HL-60/S4 treated with retinoic acid at 250 ng/mL for 4 days and 3 days (cell line): ENCODE data around the gene SERPINE2.

Source experiments
- in situ Hi-C: fragments of 300-500 bp; cut with MboI; formaldehyde crosslinking; loops from 2 replicates; pipeline ENCODE4 v1.7.0; 2022; ENCODE audit warnings: low sequenced_read_pairs

Gene SERPINE2, protein sequence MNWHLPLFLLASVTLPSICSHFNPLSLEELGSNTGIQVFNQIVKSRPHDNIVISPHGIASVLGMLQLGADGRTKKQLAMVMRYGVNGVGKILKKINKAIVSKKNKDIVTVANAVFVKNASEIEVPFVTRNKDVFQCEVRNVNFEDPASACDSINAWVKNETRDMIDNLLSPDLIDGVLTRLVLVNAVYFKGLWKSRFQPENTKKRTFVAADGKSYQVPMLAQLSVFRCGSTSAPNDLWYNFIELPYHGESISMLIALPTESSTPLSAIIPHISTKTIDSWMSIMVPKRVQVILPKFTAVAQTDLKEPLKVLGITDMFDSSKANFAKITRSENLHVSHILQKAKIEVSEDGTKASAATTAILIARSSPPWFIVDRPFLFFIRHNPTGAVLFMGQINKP

DNA sequence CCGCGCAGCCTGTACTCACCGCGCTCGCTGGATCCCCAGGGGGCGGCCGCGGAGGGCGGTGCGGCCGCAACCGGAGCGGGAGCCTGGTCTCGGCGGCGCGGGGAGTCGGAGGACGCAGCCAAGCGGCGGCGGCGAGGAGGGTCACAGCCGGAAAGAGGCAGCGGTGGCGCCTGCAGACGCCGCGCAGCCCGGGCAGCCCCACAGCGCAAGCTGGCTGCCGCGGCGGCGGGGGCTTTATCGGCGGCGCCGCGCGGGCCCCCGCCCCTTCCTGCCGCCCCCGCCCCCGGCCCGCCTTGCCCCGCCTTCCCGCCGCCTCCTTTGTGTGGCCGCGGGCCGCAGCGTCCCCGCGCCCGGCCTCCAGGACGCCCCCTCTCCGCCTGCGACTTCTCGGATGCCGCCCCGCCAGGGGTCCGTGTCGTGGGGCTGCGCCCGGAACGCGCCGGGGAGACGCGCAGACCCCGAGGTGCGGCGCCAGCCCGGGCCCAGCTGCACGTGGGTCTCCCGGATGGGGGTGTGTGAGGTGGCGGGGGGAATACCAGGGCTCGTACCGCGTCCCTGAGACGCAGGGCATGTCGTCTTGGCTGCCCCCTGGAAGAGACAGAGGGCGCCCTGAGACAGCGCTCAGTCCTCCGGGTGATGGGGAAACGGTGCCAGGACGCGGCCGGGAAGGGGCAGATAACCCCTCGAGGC lies at the start of gene SERPINE2:
Gene SERPINE2 (minus strand): TSS at position 207 of the 690 bp plus-strand sequence. CDS start 37,386 bp downstream, outside the sequence.
- in situ Hi-C loops, result no loop called here

DNA sequence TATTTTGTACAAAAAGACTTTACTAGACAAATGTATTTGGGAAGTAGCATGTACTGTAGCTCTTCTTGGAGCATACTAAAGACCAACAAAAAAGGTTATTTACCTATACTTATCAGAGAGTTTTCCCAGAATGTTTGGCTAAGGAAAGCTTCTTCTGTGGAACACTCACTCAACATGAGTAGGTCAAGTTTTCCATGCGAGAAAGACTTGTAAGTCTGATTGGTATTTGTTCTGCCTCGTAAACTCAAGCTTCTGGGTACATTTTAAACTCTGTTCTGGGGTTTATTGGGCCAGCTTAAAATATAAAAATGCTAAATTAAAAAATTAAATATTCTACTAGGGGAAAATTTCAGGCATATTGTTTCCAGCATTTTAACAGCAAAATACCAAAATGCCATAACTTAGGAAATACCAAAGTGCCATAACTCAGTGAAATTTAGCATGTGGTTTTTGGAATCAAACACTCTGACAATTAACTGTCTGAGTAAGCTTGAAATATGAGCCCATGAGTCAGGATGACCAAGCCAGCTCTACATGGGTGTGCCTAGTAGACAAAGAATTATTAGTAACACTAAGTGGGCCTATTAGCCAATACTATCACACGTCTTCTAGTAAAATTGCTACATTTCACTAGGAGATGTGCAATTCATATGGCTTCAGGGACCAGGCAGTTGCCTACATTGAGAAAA lies 47.3 kb upstream of the SERPINE2 start:
- in situ Hi-C loops, result no loop called here

DNA sequence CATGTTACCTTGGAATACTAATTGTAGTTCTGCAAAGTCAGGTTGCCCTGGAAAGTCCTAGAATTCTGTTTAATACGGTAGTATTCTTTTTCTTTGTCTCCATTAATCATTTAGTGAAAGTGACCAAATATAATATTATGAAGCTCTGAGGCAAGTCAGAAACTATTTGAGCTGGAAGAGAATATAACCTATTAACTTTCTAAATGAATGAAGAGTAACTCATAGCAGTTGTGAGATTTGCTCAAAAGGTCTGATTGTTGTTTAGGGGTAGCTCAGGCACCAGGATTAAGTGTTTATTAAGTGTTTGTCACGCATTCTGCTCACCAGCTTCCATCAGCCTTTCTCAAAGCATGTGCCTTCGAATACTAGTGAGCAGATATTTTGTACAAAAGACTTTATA lies 46.7 kb upstream of the SERPINE2 start:
- in situ Hi-C loops, result no loop called here

DNA sequence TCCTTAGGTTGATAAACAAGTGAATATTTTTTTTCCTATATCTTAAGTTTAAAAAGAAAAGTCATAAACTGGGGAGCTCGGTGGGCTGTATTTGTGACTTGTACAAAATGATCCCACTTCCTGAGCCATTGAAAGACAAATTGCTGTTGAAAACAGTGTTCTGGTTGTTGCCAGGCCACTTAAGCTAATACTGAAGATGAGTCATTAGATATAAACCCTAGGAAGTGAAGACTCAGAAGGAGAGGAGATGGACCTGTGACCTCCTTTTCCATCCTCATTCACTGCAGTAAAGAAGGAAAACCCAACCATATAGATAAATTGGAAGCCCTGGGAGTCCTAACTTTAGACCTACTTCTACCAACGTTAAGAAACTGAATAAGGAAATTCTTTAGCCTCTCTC lies 46.2 kb upstream of the SERPINE2 start:
- in situ Hi-C loops, result no loop called here

DNA sequence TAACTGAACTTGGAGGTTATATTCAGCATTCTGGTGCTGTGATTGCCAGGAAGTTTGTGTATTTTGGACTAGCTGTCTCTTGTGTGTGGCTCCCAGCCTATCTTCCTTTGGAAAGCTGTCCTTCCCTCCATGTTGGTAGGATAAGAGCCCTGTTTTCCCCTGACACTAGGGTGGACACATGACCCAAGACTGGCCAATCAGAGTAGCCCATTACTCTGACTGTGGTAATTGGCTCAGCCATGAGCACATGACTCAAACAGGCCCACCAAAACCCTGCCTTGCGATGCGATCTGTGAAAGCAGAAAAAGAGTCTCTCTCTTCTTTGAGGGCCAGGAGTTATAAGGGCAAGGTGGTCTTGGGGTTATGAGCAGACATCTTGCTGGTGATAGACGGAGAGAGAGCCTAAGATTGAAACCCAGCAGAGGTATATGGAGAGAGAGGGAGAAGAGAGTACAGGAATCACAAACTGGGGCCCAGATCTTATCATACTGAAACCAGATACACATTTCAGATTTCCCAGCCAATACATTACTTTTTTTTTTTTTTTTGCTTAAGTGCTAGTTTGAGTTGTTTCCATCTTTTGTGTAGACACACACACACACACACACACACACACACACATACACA lies 45.3 kb upstream of the SERPINE2 start:
- in situ Hi-C loops, result no loop called here

DNA sequence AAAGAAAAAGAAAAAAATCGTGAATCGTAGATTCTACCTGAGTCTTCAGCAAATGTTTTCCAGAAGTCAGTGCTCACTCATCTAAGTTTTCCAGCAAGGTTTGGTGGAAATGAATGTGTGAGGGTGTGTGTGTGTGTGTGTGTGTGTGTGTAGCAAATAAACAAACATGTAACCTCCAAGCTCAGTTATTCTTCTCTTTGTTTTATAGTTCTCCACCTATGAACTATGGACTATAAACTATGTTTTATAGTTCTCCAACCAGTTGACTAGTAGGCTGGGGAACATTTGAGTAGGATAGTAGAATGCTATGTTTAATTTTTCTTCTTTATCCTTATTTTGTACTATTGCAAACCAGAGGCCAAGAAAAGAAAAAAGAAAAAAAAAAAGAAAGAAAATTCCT lies 44.6 kb upstream of the SERPINE2 start:
- in situ Hi-C loops, result no loop called here

DNA sequence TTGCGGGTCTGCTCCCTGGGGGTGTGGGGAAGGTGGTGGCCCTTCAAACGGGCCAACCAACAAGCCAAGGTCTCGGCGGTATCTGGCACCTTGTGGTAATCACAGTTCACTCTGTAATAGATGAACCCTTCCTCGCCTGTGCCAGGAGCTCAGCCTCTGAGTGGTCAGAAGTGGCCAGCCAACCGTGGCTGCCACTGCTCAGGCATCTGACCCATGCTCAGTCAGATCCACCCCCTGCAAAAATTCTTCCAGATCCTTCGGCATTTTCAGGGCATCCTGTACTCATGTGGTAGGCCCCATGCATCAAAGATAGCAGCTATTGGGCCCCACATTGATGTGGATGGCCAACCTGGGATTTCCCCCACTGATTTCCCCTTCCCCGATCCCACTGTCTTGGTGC lies 39.6 kb upstream of the SERPINE2 start:
- in situ Hi-C loops, result no loop called here

DNA sequence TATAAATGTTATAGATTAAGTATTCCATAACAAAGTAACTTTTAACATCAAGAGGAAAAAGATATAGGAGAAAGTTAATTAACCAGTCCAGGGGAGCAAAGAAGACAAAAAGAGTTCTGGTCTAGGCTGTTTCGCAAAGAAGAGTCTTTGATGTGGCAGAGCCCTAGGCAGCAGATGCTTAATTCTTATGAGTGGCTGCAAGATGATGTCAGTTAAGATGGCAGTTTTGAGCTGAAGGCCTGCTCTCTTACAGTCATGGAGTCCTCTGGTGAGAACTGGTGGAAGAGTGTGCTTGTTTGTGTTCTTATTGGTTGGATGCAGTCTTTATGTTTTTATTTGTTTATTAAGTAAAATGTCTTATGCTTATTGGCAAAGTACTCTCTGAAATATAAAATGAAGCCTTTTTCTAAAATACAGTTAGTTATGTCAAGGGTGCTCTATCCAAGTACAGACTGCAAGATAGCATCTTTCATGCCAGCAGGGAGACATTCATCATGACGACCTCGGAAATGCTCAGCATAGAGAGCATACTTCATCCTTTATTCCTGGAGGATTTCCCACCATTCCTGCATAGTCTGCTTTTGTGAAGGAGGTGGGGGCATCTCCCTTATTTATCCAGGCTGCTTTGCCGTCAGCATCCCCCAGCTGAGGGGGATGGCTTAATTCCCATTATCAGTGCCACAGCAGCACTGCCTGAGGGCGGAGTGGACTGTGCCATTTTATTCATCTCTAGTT lies 38.9 kb upstream of the SERPINE2 start:
- in situ Hi-C loops, result no loop called here

DNA sequence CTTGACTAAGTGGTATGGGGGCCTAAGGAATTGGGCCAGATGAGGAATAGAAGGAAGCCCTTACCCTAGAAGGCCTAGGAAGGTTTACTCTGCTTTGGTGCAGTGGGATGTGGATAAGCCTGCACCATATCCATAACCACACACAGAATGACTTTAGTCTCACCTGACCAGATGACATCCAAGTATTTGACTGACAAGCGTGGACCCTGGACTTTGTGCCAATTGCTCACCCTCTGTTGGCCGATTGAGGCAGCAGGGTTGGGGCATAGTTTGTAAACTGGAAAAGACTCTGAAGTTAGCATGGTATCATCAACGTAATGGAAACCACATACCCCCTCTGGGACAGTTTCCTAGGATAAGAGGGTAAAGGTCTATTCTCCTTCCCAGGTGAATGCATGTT lies 36.5 kb upstream of the SERPINE2 start:
- in situ Hi-C loops, result no loop called here

DNA sequence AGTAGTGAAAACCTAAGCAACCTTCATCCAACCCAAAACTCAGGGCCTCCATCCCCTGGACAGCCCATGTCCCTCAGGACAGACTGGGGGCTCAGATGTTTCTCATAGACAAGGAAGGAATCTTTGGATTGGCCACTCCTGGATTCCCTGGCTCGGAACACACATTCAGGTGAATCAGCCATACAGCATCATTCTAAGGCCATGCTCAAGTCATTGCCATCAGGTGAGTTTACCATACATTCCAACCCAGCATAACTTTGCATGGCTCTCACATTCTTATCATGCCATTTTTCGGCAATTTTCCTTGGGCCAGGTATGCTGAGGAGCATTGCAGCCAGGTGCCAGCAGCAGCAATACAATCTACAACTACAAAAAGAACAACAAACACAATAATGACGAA lies 34.6 kb upstream of the SERPINE2 start:
- in situ Hi-C loops, result no loop called here

DNA sequence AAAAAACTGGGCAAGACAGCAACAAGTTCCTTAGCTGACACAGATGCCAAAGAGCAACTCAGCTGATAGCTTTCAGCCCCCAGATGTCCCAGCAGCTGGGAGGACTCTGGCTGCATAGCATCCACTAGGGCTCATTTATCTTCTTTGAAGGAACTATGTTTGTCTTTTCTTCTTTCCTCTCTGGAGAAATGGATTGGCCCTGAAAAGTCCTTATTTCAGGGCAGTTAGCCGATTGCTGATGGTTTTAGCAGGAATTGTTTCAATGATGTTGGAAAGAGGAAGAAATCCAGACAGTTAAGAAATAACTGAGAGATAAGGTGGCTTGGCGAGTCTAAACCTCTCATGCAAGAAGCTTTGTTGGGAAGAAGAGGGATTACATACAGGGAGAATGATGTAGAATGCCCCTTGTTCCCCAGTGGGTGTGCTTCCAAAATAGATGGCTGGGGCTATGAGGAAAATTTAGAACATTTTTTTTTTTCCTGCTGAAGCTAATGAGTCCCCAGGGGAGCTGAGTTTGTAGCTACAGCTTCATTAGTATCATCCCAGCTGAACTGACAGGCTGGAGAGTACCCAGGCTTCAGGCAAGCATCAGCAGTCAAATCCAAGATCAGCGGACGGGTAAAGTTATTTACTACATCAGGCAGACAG lies 33.6 kb upstream of the SERPINE2 start:
- in situ Hi-C loops, result no loop called here

DNA sequence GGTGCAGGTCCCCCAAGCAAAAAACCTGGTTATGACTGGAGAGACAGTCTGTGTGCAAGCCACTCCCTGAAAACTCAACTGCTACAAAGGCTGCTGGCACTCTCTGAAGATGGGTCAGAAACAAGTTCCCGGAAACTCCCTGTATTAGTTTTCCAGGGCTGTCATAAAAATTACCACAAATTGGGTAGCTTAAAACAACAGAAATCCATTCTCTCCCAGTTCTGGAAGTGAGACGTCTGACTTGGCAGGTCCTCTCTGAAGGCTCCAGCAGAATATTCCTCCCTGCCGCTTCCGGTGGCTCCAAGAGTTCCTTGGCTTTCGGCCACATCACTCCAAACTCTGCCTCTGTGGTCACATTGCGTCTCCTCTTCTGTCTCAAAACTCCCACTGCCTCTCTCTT lies 30.1 kb upstream of the SERPINE2 start:
- in situ Hi-C loops, result no loop called here

DNA sequence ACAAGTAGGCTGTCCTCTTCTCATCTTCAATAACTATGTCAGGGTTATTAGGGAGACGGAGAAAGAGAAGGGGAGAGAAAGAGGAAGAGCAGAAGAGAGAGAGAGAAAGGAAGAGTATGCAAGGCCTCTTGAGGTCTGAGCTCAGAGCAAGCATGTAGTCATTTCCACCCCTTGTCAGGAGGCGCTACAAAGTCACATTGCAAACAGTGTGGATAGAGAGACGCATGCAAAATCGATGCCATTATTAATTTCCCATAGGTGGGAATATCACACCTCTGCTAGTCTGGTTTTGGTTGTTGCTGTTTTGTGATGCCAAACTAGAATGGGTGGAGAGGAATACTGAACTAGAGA lies 24.2 kb upstream of the SERPINE2 start:
- in situ Hi-C loops, result no loop called here

DNA sequence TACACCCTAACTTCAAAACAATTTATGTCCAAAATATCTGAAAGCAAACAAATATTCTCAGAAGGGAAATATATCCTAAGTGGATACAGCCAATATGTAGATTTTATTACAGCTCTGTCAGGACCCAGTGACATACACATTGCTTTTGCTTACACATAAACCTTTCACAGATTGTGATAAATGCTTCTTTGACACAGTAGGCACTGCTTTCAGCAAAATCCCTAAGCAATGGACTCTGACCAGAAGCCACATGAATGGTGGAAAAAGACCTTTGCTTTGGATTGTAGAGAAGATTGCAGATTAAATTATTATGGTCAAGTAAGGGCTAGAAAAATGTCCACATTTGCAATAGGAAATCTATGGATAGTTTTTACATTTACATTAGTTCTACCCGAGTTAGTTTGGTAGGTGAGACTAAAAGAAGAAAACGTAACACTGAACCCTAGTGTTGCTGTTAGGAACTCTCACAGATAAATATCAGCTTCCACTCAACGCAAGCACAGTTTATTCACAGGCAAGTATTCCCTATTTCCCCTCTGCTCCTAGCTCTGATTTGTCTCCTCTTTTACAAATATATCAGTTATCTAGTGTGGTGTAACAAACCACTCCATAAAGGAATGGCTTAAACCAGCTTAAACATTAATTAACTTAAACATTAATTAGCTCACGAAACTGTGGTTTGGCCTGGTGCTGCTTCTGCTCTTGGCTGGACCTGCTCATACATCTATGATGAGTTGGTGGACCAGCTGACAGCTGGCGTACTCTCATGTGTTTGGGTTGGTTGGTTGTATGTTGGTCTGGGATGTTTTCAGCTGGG lies 23.6 kb upstream of the SERPINE2 start:
- in situ Hi-C loops, result no loop called here

DNA sequence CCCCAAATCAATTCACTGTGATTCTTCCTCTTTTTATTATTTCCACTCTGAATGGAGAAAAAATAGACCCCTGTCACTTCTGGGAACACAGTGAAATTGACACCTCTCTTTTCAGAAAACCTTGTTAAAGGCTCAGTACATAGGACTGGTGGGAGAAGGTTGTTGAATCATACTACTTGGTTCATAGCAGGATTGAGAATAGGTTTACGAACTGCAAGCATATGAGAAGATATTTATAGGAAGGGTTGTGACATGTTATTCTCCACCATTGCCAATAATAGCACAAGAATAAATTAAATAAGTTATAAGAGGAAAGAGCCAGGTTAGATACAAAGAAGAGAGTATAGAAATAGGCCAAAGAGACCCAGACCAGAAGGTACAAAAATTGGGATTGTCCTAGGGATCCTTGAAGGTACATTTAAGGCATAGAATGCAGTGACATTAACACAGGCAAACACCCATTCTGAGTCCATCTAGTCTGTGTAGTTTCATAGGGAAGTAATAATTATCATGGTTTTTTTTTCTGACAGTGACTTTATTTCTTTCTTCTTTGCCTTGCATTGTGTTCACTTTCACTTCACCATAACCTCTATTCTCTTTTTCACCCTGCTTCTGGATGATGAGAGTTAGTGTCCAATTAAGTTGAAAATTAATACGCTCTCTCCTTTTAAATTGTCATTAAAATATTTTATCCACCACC lies 21.8 kb upstream of the SERPINE2 start:
- in situ Hi-C loops, result no loop called here

DNA sequence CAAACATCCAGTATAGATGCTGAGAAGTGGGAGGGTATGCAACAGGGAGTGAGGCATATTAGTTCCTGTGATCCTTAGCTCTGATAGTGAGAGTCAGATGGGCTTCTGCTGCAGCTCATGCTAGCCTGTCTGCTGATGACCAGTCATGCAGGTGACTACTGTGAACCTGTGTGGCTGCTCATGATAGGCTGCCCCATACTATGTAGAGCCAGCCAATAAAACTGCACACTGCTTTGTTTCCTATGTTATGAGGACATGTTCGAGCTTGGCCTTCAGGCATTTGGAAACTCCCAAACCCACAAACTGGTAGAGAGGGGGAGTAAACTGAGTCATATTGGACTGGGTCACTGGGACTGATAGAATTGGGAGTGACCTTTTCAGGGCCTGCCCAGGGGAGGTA lies 20.1 kb upstream of the SERPINE2 start:
- in situ Hi-C loops, result no loop called here

DNA sequence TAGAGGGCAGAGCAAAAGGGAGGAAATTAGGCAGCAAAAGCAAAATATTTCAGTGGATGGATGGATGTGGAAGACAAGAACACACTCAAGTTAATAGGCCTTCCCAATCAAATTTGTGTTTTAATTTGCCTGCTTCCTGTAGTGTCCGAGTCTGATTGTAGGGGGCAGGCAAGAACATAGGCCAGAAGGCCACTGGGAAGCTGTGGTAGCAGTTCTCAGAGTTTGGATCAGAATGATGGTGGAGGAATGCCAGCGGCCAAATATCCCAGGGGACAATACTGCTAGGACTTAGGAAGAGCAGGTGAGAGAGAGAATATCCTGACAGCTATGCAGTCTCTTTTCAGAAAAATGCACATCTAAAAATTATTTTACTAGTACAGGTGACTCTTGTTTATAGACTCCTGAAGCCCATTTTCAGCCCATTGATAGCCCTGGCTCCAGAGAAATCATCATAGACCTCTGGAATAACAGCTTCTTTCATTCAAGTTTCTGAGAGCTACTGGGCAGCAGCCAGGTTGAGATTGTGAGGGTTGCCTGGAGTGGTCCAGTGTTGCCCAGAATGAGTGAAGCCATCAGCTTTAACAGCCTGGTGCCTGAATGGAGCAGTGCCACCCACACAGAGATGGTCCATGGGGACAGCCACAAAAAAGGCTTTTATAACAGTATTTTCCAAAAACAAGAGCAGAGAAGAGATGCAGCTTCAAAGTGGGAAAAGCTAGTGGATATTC lies 19.1 kb upstream of the SERPINE2 start:
- in situ Hi-C loops, result no loop called here

DNA sequence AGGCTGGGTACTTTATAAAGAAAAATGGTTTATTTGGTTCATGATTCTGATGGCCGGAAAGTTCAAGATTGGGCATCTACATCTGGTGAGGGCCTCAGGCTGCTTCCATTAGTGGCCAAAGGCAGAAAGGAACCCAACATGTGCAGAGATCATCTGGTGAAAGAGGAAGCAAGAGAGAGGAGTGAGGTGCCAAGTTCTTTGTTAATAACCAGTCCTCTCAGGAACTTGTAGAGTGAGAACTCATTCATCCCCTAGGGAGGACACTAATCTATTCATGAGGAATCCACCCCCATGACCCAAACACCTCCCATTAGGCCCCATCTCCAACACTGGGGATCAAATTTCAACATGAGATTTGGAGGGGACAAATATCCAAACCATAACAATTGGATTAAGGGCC lies 17.8 kb upstream of the SERPINE2 start:
- in situ Hi-C loops, result no loop called here
